HG03432 (cell line): ENCODE data around the gene LEMD2.

Experiments used
- ATAC-seq: cut with Tn5 transposase; IDR thresholded peaks from one replicate; pipeline ENCODE4 v1.9.1; 2021; ENCODE audit warnings: mild to moderate bottlenecking, moderate library complexity; ENCODE audit not compliant: unreplicated experiment

Gene LEMD2

DNA sequence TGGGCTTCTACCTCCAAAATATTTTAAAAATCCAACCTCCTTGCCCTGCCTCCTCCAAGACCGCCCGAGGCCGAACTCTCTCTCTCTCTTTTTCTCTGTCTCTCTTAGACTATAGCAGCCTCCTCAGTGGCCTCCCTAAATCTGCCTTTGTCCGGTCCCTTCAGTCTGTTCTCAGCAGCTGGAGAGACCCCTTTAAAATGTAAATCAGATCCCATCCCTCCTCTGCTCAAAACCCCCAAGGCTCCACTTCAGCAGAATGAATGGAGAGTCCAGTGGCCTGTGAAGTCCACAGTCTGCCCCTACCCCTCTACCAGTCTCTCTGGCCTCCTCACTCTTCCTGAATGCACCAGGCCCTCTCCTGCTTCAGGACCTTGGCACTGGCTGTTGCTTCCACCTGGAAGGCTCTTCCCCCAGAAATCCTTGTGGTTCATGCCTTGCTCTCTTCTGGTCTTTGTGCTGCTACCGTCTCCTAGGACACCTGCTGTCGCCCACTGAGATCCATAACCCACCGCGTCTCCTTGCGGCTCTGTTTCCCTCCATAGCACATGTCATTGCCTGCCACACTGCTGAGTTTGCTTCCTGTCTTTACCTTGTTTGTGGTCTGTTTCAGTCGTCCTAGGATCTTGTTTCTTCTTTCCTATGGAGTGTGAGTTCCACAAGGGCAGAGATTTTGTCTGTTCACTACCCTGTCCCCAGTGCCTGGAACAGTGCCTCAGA lies 8.9 kb upstream of the LEMD2 start:
- no peak for ATAC-seq

- ATAC-seq, result no peak
Measured at GRCh38 chr6:33794910-33795623, 6.1 kb upstream of the LEMD2 start.

DNA sequence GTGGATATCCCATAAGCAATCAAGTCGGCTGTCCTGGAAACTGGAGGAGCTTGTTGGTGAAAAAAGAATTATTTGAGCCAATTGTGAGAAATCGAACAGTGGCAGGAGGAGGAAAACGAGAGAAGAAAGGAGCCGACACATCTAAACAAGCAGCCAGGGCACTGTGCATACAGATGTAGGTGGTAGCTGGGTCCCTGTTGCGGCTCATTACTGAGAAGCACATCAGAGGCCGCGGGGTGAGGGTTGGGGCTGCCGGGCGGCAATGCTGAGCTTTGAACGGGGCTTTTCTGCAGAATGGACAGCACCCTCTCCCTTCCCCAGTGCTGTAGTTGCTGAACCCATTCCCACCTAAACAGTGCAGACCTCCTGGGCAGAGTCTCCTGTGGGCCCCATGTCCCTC lies 4.1 kb upstream of the LEMD2 start:
- no peak for ATAC-seq

DNA sequence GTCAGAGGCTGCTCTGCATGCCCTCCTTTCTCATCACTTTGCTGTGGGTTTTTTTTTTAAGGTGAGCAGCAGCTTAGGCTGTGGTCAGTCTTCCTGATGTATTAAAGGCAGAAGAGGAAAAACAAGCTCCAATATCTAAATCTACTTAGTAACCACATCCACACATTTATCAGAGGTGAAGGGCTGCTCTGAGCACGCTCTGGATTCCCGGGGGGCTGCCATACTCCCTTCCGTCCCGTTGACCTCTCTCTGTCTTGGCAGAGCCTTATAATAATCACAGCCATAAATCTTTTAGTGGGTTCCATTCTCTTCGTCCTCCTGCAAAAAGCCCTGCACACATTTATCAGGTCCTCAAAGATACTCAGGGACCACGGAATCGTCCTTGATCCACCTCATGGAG lies 2.7 kb upstream of the LEMD2 start:
- ATAC-seq, result no peak

DNA sequence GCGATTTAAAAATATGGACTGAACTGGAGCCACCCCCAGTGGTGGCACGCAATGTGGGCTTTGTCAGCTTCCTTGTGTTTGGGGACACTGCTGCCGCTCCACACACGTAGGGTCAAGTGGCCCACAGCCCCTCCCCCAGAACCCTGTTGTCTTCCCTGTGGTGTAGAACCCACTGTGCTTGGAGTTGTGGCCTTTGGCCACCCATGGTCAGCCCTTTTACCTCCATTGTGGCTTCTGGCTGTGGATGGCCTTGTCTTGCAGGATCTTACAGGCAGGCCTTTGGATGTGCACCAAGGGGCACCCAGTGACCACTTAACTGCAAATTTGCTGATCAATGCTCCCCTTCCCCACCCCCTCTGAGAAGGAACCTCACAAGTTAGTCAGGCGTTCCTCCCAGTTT lies 2.0 kb upstream of the LEMD2 start:
- no peak for ATAC-seq

DNA sequence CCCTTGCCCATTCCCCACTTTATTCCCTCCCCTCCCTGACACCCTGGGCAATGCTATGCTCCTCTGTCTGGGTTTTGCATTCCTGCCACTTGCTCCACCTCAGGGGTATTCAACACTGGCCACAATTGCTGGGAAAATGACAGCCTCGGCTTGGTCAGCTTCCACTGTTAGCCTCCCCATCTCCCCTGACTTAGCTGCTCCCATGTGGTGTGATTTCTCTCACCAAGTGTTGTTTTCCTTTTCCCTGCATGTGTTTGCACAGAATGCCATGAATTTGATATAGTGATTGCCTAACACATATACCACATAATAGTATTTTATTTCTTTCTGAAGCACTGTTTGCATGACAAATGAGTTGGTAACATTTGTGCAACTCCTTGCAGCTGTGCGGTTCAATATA lies 1.4 kb upstream of the LEMD2 start:
- no peak for ATAC-seq

- no peak for ATAC-seq
Measured at GRCh38 chr6:33789550-33789895, 593 bp upstream of the LEMD2 start.

DNA sequence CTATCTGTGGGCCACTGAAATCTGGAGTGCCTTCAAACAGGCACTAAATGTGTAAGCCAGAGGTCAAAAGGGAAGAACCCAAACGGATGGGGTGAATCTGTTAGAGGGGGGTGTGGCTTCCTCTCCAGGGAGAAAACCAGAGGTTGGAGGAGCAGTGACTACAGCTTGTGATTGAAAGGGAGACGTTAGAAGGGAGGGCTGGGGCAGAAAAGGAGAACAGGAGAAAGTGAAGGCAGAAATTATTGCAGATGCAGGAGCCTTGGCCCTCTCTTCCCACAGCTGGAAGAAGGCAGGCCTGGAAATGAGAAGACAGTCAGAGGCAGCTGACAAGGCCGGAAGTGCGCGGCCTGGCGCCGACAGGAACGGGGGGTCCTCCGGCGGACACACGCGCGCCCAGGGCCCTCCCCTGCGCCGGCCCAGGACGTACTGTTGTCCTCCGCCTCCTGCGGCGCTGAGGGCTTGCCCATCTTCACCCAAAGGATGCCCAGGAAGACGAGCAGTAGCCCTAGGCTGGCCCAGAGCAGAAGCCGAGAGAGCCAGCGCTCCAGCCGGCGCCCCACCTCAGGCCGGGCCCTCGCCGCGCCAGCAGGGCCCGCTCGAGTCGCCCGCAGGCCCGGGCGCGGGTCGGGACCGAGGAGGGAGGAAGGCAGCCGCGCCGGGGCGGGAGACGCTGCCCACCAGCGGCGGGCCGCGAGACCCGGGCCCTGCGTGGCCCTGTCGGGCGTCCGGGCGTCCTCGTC lies 806 bp downstream of the LEMD2 start:
- peak; percentile 59 for ATAC-seq

- ATAC-seq, result no peak
Measured at GRCh38 chr6:33787346-33787953, 1.5 kb downstream of the LEMD2 start.

- ATAC-seq, result no peak
Measured at GRCh38 chr6:33786736-33787135, 2.2 kb downstream of the LEMD2 start.

GRCh38 chr6:33785778-33786177 lies 3.2 kb downstream of the LEMD2 start:
- ATAC-seq, result no peak

GRCh38 chr6:33784787-33785186 lies 4.1 kb downstream of the LEMD2 start:
- ATAC-seq, result no peak

DNA sequence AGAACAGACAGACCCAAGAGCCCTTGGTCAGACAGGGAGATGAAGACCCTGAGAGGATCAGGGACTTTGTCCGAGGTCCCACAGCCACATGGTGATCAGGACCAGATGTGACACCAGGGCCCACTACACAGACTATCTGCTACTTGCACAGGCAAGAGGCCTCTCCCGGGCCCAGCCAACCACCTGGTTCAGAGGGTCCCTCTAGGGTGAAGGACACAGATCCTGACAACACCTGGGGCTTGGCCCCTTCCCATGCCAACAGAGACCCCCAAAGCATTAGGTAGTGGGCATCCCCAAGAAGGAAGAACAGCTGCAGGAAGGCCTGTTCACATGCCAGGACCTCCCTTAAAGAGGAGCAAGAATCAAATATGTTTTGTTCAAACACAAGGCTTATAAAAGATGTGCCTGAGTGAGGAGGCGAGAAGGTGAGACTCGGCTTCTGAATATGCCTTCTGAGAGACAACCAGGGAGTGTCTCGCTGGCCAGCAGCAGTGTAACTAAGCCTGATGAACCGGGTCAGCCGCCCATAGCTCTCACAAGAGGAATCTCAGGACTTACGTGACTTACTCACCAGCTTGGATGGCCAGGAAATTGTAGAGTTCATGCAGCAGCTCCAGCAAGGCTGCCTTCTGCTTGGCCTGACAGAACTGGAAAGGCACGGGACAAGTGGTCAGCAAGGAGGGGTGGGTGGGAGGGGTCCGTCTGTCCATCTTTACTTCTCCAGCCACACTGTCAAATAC lies 5.0 kb downstream of the LEMD2 start:
- ATAC-seq, result no peak

DNA sequence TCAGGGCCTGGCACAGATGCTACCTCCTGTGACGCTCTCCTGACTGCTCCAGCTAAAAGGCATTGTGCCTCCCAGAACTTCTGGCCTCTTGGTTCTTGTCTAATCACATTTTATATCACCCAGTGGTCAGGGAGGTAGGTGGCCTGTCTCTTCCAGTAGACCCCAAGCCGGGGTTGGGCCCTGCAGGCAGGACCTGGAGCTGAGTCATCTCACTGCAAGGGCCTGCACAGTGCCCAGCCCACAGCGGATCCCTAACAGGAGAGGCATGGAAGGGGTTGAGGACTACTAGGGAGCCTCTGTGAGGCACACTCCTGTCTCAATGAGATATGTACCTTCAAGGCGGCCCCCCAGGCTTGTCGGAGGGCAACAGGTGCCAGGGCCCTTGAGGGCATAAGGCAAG lies 6.4 kb downstream of the LEMD2 start:
- no peak for ATAC-seq

DNA sequence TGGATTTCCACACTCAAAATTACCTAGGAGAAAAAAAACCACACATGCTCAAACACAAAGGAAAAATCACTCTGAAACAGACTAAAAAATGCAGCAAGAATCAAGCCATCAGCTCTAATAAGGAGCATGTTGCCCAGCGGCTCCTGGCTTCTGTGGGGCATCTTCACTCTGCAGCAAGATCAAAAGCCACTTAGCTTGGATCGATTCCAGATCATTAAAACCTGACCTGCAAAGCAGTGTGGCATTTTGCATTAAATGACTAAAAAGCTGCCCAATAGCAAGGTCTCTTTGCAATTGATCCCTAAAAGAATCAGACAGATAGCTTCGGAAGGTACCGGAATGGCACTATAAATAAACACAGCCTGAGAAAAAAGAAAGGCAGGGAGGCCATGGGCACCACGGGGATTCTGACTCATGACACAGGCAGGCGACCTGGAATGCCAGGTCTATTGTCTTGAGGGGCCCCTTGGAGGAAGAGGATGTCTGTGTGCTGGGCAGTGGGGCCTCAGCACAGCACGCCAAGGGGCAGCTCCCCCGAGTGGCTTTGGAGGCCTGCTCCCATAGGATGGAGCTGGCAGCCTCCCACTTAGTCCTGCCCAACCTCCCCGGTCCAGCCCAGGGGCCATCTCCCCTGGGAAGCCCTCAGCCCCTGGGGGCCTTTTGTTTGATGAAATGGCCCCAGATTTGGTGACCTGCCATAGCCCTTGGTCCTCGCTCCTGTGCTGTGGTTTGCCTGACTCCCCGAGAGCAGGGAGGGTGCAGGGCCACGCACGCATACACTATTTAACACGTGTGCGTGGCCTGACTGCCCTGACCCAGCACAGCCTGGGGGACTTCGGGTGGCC lies 7.6 kb downstream of the LEMD2 start:
- no peak for ATAC-seq

- ATAC-seq, result no peak
Measured at GRCh38 chr6:33779895-33780294, 9.0 kb downstream of the LEMD2 start.

DNA sequence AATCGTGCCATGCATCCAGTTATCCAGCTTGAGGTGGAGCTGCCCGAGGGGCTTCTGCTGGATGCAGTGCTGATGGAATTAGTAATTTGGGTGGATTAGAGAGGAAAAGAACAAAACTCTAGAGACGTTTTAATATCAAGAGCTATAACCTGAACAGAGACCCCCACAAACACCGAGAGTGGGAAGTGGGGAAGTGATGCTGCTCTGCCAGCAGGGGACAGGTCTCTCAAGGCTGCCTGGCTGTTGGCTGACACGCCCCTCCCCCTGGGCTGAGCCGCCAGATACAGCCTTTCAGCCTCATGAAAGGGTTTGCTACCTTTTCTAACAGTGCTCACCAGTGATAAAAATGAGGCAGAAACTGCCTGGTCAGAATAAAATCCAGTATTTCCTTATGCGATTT lies 9.6 kb downstream of the LEMD2 start:
- ATAC-seq, result no peak

- ATAC-seq, result no peak
Measured at GRCh38 chr6:33778444-33779121, 10.3 kb downstream of the LEMD2 start.
